Stimulated activated CD4-positive, alpha-beta T cell treated with anti-CD3 and anti-CD28 coated beads, Interleukin-15, amount 100 ng/mL, for 24 hours (primary cell): ENCODE results near the gene PDLIM5.
"Not testable (repeated sequence)": the region's sequence is repeated elsewhere in the genome, so short reads cannot be mapped to it uniquely, and the experiment has no call there.

ENCODE experiments used
- DNase-seq: peaks from one replicate; pipeline ENCODE4 v3.0.0-alpha.2; 2020

Gene PDLIM5

DNA sequence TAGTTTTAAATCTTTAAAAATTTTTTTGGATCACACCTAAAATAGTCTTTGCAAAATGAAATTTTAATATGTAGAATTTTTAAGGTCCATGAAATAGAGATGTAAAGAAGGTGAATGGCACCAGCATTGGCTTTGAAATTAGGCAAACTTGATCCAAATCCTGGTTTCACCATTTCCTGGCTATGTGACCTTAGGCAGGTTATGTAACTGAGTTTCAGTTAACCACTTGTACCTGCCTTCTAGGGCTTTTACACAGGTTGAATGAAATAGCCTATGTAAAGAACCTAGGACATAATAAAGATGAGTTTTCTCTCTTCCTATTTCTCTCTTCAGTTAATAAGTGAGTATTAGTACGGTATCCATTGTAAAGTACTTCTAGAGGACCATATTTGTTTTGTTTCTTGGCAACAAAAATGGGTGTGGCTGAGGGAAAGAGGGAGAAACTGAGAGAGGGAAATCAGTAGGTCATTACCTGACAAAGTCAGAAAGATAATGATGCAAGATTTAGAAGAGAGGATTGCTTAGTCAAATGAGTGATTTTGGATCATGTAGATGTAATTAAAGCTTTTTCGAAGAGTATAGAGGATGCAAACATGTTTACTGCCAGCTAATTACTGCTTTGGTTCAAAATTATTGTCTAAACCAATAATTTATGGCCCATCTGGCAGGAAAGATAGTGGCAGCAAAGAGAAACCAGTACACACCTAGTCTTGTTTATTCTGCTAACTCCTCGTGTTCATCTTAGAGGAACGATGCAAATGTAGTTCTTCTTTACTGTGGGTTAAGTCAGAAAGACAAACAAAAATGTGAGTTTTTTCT is 81.9 kb downstream of the PDLIM5 start:
- DNase-seq: no peak

DNA sequence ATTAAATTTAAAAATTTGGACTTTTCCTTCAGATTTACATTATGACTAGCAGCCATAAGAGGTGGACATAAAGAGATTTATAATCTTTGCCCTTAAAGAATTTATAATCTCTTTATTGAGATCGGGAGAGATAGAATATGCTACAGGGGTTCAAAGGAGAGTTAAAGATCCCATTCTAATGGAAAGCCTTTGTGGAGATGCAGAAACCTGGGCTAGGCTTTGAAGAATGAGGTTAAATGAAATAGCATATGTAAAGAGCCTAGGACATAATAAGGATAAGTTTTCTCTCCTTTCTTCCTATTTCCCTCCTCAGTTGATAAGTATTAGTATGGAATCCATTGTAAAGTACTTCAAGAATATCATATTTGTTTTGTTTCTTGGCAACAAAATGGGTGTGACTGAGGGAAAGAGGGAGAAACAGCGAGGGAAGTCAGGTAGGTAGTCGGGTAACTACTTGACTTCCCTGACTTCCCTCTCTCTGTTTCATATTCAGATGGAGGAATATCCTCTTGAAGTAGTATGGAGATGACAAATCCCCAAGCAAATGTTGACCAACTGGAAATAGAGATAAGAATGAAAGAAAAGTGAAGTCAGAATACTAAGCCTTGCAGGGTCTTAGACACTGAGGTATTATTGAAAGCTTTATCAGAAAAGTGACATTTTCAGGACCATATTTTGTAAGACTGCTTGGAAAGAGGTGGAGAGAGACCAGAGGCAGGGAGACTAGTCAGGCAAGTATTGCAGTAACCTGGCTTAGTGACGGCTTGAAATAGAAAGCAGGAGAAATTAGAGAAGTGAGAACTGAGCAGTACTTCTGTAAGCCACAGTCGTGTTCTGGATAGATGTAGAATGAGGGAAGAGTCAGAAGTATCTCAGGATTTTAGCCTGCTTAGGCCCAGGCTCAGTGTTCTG is 82.9 kb downstream of the PDLIM5 start:
- no peak for DNase-seq

DNA sequence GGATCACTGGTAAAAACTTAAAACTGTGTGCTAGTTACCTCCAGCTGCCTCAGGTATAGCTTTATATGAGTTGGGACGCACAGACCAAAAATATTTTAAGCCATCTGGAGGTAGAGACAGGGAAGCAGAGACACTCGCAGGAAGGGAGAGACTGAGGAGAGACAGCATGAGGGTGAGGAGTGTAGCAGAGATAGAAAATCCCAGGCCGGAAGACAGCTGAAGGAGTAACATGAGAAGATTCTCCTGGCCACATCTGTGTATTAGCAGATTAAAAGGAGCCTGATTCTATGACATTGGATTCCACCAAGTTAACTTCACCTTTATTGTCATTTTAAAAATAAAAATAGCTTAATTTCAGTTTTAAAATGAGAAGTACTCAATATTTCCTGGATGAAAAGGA is 84.3 kb downstream of the PDLIM5 start:
- no peak for DNase-seq

GRCh38 chr4:94536649-94537469 is 85.1 kb downstream of the PDLIM5 start:
- no peak for DNase-seq

- DNase-seq: no peak
Measured at GRCh38 chr4:94537921-94538628, 86.3 kb downstream of the PDLIM5 start.

DNA sequence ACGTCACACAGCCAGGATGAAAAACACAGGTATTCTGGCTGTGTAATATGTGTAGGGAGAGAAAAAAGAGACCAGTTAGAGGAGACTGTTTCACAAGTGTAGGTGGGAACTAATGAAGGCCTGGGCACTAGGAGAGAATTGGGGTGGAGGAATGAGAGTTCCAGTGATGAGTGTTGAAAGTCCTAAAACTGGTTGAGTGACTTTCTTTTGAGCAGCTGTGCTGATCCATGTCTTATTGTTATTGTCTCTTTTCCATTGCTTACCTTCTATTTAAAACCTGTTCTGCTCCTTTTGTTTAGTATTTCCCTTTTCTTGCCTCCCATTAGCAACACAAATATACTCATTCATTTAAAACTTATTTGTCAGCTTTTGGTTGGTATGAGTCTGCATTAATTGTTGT is 88.7 kb downstream of the PDLIM5 start:
- DNase-seq: no peak

GRCh38 chr4:94544811-94545210 is 93.1 kb downstream of the PDLIM5 start:
- no peak for DNase-seq

DNA sequence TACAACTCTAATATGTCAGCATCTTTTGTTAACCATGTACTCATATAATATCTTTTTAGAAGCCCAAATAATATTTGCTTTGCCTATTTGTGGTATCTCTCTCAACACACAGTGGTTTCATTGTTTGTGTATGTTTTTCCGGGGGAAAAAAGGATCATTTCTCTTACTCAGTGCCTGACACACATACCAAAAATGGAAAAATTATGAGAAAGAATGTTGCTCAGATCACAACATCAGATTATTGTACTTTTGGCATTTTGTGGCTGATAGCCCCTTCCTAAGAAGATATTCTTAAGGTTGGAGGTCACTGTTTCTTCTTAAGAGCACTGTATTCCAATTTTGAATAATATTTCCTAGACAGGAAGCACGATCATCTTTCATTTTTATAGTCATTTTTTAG is 93.6 kb downstream of the PDLIM5 start:
- no peak for DNase-seq

- no peak for DNase-seq
Measured at GRCh38 chr4:94546949-94547348, 95.2 kb downstream of the PDLIM5 start.

DNA sequence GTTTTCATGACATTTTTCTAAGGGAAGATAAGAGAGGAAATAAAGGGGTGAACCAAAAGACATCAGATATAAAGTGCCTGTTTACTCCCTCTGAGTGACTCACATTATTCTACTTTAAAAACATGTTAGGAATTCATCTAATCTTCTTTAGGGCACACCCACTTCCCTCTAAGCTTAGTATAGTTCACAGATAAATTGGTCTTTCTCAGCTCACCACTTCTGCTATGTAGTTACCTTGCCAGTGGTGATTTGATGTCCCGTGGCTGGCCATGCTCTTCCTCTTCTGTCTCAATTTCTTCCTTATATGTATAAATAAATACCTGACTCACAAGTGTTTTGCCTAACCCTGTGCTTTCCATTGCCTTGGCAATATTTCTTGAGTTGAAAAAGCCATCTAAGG is 96.8 kb downstream of the PDLIM5 start:
- DNase-seq: no peak

- DNase-seq: no peak
Measured at GRCh38 chr4:94550352-94550751, 98.6 kb downstream of the PDLIM5 start.

- no peak for DNase-seq
Measured at GRCh38 chr4:94550851-94551250, 99.1 kb downstream of the PDLIM5 start.

- no peak for DNase-seq
Measured at GRCh38 chr4:94551643-94552564, 100.2 kb downstream of the PDLIM5 start.

DNA sequence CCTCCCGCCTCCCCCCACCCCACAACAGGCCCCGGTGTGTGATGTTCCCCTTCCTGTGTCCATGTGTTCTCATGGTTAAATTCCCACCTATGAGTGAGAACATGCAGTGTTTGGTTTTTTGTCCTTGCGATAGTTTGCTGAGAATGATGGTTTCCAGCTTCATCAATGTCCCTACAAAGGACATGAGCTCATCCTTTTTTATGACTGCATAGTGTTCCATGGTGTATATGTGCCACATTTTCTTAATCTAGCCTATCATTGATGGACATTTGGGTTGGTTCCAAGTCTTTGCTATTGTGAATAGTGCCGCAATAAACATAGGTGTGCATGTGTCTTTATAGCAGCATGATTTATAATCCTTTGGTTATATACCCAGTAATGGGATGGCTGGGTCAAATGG is 104.3 kb downstream of the PDLIM5 start:
- DNase-seq: not testable (repeated sequence)

DNA sequence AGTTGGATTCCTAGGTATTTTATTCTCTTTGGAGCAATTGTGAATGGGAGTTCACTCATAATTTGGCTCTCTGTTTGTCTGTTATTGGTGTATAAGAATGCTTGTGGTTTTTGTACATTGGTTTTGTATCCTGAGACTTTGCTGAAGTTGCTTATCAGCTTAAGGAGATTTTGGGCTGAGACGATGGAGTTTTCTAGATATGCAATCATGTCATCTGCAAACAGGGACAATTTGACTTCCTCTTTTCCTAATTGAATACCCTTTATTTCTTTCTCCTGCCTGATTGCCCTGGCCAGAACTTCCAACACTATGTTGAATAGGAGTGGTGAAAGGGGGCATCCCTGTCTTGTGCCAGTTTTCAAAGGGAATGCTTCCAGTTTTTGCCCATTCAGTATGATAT is 105.9 kb downstream of the PDLIM5 start:
- DNase-seq: not testable (repeated sequence)

DNA sequence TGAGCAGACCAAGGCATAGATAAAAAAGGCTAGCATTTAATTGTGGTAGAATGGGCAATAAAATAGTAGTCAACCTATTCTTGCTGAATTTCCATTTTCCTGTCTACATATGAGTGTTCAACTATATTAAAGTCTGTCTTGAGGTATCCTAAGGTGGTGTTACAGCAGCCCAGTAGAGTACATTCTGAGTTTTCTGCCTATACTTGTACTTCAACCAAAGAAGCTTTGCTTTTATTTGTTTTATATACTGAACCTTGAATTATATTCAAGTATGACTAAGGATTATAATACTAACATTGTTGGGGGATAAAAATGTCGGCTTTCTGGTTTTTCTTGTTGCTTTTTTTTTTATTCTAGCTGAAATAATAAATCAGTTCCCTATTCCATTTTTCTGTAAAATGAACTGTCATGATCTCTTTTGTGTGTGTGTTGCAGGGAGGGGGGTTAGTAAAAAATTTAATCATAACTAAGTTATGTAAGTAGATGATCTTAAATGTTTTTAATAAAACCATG is 106.7 kb downstream of the PDLIM5 start:
- no peak for DNase-seq

GRCh38 chr4:94559351-94559806 is 107.6 kb downstream of the PDLIM5 start:
- no peak for DNase-seq

GRCh38 chr4:94561249-94562024 is 109.7 kb downstream of the PDLIM5 start:
- DNase-seq: no peak

DNA sequence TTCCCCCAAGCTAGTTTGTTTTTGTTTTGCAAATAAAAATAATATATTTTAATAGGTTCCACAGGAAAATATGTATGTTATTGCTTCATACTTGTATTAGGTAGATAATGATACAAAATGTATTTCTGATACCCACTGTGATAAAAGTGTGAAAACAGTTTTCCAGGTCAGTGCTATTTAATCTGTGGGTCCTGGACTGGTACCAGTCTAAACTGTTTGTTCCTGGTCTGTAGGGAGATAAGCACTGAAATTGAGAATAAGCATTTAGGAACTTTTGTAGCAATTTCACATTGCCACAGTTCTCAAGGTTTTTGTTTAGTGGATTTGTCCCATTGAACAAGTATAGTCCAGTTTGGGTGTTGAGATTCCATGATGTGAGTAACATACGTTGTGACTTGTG is 110.5 kb downstream of the PDLIM5 start:
- DNase-seq: no peak

DNA sequence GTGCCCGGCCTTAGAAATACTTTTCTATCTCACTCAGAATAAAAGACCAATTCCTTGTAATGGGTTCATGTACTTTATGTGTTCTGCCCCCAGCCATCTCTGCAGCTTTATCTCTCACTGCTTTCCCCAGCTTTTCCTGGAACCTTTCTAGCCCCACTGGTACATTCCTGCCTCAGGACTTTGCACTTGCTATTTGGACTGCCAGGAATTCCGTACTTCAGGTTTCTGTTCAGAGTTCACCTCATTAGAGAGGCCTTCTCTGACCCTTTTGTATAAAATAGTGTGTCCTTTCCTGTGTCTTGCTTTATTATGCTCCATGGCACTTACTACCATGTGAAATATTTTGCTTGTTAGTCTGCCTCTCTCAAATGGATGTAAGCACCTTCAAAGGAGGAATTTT is 112.5 kb downstream of the PDLIM5 start:
- no peak for DNase-seq
